Measurements from ENCODE around the gene BHMT. TPM values are rescaled to one million over a fixed set of nuclear protein-coding genes. Genes with fewer than 3 reads are reported as not detected.

The BHMT gene
- total RNA-seq (2014; rRNA removed; shearing (Covaris generic)): not detected in 2 replicates

- no peak for DNase-seq (ENCODE audit: low read depth)
Measured at GRCh38 chr5:79111387-79111959, at the start of gene BHMT. TSS of gene BHMT (plus strand) at chr5:79111809. CDS start at chr5:79111886, 77 bp downstream.

- DNase-seq (ENCODE audit: low read depth): no peak
Measured at GRCh38 chr5:79062436-79062835, 49.2 kb upstream of the BHMT start.

- DNase-seq (ENCODE audit: low read depth): peak; percentile 62
Measured at GRCh38 chr5:79069488-79070349, 41.9 kb upstream of the BHMT start, which contains the start of the genes BHMT2 and DMGDH. TSS of gene BHMT2 (plus strand) at chr5:79069767. CDS start at chr5:79069783, 16 bp downstream. TSS of gene DMGDH (minus strand) at chr5:79069674. CDS start at chr5:79069620, 54 bp downstream.

- DNase-seq (ENCODE audit: low read depth): no peak
Measured at GRCh38 chr5:79070350-79070667, 41.3 kb upstream of the BHMT start.

- DNase-seq (ENCODE audit: low read depth): peak; percentile 50
Measured at GRCh38 chr5:79074641-79075040, 37.0 kb upstream of the BHMT start.

DNA sequence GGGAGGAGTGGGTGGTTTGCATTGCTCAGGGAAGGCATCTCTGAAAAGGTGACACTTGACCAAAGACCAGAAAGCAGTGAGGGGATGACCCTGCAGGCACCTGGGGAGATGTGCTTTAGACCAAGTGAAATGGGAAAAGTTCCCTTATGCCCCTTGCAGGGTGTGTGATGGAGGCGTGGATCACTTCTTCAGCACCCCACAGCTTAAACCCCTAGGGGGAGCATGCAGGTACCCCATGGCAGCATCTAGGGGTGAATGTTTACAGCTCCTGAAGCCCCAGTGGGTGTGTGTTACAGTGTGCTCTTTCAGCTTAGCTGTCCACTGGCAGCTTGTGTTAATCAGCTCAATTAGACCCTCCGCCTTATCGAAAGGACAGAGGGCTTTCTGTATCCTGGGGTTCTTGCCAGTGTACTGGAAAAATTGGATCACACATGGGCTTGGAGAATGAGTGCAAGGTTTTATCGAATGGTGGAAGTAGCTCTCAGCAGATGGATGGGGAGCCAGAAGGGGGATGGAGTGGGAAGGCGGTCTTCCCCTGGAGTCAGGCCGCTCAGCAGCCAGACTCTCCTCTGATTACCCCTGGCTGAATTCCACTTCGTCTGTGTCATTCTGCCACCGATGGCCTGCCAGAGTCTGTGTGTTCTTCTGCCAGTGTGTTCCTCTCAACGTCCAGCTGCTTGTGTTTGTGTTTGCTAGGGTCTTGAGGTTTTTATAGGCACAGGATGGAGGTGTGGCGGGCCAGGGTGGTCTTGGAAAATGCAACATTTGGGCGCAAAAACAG is 35.8 kb upstream of the BHMT start:
- no peak for DNase-seq (ENCODE audit: low read depth)

DNA sequence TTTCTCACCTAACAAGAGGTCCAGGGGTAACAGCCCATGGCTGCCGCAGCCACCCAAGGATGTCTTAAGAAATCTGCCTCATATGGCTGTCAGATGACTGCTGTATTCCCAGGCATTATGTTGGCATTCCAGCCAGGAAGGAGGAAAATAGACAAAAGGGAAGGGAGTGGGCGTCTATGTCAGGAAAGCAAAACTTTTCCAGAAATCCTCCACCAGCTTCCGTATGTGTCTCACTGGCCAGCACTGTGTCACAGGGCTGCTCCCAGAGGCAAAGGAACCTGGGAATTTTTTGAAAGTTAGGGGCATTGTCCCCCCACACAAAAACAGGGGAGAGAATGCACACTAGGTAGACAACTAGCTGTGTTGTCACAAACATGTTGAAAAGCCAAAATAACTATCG is 34.8 kb upstream of the BHMT start:
- no peak for DNase-seq (ENCODE audit: low read depth)

- DNase-seq (ENCODE audit: low read depth): no peak
Measured at GRCh38 chr5:79077680-79078365, 33.8 kb upstream of the BHMT start.

- no peak for DNase-seq (ENCODE audit: low read depth)
Measured at GRCh38 chr5:79080804-79081203, 30.8 kb upstream of the BHMT start.

- no peak for DNase-seq (ENCODE audit: low read depth)
Measured at GRCh38 chr5:79081779-79082178, 29.8 kb upstream of the BHMT start.

DNA sequence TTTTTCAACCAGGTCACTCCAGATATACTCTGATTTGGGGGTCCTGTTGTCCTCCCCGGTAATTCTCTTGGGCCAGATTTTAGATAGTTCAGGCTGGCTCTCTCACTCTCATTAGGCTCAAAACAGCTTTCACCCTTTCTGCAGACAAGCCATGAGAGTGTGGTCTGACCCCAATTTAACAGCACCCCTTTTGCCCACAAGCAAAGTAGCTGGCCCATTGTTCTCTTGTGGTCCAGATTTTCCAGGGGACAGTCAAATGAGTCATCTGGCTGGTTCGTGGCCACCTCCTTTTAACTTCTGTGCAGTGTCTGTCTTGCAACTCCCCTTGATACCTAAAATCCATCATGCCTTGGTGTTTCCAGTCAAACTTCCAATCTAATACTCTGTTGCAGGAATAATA is 25.5 kb upstream of the BHMT start:
- DNase-seq (ENCODE audit: low read depth): no peak

DNA sequence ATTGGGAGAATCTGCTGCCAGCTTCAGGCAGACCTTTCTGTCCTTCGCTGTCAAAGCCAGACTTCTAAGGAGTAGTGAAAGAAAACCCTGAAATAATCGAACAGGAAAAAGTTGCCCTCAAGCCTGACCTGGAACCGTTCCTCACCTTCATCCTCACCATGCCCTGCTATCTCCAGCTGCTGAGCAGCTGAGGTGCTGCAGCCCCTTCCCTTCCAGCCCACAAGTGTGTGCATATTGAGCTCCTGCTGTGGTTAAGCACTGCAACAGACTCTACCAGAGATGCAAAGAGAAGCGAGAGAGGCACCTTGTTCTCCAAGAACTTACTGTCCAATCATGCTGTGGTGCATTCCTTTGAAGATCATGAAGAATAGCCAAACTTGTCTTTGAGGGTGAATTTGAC is 23.1 kb upstream of the BHMT start:
- DNase-seq (ENCODE audit: low read depth): no peak

GRCh38 chr5:79091064-79091463 is 20.5 kb upstream of the BHMT start:
- DNase-seq (ENCODE audit: low read depth): no peak

DNA sequence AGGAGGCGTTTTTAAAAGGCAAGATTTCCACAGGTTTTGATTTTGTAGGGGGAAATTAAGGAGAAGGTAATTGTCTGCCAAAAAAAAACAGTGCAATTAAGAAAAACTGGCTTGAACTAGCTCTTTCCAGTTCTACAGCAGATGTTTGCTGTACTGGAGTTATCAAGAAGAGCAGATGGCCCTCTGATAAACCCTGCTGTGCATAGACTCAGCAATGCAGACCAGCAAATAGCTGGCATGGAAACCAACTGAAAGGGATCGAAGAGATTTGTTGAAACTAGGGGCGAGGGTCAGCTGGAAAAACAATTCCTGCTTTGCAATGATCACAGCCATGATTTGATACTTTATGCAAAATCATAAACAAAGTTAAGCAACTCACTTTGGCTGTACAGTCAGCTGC is 17.8 kb upstream of the BHMT start:
- DNase-seq (ENCODE audit: low read depth): no peak

DNA sequence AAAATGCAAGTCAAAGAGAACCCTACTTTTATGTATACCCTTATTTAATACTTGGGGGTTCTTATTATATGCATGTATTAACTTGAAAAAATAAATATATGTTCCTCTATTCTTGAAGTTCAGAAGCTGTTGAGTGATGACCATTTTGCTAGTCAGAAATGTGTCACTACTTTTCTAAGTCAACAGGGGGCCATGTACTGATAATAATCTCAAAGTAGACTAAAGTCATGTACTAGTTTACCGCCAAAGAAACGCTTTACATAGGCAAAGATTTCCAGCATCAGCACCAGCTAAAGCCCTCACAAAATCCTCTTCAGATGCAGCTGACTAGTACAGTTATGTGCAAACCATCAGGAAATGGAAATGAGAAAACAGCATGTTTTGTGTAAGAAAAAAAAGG is 5.7 kb upstream of the BHMT start:
- DNase-seq (ENCODE audit: low read depth): no peak

- peak; percentile 46 for DNase-seq (ENCODE audit: low read depth)
Measured at GRCh38 chr5:79107020-79107796, 4.4 kb upstream of the BHMT start.

- DNase-seq (ENCODE audit: low read depth): no peak
Measured at GRCh38 chr5:79108086-79108485, 3.5 kb upstream of the BHMT start.

DNA sequence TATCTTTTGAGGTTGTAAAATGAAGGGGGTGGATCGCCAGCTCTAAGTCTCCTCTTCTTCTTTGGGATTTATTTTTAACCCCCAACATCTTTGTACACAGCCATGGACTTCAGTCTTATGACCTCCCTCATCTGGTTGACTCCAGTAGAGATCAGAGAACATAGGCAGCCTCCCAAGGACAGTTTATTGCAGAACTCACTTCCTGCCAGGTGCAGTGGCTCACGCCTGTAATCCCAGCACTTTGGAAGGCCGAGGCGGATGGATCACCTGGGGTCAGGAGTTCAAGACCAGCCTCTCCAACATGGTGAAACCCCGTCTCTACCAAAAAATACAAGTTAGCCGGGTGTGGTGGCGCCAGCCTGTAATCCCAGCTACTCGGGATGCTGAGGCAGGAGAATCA is 2.8 kb upstream of the BHMT start:
- DNase-seq (ENCODE audit: low read depth): no peak

DNA sequence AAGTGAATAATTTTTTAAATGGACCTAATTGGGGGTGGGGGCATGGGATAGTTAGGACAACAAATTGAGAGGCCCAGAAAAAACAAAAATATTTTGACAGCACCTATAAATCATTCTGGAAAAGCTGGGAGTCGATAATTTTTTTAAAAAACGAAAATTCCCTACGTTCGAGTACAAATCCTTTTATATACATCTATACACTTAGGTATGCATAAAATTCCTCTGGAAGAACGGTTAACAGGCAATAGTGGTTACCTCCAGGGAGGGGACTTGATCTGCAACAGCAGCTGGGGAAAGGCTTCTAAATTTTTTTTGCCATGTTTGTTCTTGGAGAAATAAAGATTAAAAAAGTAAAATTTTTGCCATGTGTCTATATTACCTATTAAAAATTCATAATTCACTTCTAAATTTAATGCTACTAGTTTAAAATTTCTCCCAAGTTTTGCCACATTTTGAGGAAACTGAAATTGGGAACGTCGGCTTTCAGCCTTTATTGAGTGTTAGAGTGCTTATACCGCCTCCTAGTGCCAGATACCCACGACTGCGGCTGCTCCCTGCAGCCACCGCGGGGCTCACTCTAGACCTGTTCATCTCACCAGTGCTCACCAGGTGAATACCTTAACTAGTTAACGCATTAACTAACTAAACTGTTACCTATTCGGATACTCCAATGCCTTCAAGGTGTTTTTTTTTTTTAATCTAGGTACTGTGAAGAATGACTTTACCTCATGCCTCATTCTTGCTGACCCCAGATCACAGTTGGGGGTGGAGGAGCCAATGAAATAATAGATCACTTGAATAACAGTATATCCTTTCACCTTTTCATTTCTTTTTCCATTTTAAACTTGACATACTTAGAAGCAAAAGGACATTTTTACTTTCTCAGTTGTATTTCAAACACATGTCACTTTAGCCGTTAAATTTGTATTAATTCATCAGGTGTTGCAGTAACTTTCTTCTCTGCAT is 1.8 kb upstream of the BHMT start:
- DNase-seq (ENCODE audit: low read depth): peak; percentile 33
